GM20000 (cell line): ENCODE measurements around the gene OXNAD1.

Experiments used
- DNase-seq: peaks from one replicate; pipeline ENCODE4 v3.0.0; 2012; ENCODE audit warnings: low spot score
- CTCF ChIP-seq: IDR thresholded peaks from 2 replicates; pipeline ENCODE4 v1.5.1; 2012; ENCODE audit warnings: mild to moderate bottlenecking, control low read depth; ENCODE audit errors: extremely low read depth, missing control alignments

OXNAD1 gene

DNA sequence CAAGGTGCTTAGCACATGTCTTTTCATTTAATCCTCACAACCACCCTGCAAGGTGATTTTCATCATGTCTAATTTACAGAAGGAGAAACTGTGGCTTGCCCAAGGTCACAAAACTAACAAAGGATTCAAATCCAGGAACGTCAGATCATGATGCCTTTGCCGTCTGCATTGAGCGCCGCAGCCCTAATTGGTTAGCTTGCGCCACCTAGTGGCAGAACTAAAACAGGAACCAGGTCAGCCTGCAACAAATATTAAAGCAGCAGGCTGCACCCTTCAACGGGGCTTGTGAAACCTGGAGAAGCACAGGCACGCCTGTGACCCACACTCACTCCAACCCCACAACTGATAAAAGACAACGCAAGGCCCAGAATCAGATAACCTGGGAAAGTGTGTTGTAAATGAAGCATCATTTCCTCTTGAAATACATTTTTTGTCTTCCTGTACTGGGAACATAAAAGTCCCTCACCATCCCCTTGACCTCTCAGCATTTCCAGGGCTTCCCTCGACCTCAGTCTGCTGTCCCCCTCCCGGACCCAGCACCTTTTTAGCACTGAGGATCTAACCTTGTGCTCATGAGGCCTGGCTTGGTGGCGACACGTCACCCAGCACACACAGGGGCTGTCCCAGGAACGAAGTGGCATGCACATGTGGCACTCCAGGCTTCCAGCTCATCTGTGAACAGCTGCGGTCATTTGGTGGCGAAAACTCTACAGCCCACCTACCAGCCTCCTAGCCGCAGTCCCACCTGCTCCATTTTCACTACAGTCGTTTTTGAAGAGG lies 17.5 kb upstream of the OXNAD1 start:
- TF ChIP-seq CTCF, result peak; percentile 90
- DNase-seq, result peak; percentile 71

DNA sequence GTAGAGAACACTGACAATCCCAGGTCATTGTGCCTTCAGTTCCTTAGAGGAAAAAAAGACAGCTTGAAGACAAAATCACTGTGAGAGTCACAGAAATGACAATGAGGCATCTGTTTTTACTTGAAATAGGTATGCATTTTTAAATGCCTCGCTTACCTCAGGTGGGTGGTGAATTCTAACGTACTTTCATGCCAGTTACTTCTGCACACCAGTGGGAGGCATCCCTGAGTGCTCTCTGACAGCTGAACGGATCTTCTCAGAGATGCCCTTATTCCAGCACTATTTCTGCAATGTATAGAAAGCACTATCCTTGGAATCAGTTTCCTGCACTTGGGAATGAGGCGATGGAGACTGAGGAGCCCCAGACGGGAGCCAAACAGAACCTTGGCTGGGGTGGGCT lies 16.5 kb upstream of the OXNAD1 start:
- TF ChIP-seq CTCF, result no peak
- no peak for DNase-seq

DNA sequence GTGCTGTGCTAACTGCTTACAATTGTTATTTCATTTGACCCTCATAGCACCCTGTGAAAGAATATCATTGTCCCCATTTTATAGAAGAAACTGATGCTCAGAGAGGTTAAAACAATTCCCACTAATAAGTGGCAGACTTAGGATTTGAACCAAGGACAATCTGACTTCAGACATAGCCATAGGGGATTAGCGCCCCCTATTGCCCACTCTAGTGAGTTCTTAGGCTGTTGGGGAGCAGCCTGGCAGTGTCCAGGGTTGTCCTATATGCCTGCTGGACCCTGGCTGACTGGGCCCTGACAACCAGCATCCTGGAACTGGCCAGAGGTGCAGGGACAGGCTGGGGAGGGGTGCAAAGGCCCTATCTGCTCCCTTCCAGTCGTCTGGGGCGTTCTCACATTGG lies 15.7 kb upstream of the OXNAD1 start:
- no peak for DNase-seq
- TF ChIP-seq CTCF, result peak; percentile 49

DNA sequence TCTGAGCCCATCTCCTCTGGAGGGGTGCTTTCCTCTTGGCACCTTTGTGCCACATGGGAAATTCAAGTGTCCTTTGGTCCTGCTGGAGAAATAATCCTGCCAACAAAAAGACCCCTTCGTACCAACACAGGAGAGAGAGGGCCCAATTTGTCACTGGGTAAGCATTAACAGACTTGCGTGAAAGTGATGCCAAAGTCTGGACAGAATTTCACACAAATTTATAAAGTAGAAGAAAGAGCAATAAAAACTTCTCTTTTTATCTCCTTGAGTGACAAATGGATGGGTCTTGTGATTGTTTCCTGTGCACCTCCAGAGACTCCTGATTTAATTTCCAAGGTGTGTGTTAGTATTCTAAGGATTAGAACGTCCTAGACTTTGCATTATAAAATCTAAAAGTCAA lies 15.1 kb upstream of the OXNAD1 start:
- no peak for DNase-seq
- TF ChIP-seq CTCF, result no peak

DNA sequence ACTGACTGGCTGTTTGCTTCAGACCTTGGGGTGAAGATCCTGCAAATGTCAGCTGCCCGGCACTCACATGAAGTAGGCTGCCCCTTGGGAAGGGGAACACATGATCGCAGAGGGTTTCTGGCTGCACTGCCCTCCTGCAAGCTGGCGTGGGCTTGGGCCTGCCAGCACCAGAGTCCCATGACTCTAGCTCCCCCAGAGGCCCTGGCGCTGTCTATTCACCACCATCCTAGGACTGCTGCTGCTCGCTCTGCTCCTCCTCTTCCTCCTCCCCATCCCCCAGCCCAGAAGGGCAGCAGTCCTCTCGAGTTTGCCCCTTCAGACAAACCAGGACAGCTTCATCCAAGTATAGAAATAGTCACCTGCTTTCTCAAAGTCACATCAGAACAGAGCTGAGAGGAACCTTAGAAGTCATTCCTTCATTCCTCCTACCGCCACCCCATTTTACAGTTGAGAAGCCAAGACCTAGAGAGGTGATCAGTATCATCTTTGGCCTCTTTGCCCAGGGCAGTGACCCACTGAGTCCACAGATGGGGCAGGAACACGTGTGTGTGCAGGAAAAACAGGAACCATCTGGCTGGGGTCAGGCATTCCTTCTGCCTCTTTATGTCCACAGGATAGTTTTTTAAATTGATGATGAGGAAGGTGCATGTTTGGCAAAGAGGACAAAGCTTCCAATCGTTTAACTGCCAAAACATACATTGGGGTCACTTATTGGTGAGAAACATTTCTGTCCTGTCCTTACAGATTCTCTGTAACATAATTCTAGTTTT lies 13.5 kb upstream of the OXNAD1 start:
- TF ChIP-seq CTCF, result no peak
- DNase-seq, result no peak

- DNase-seq, result no peak
- TF ChIP-seq CTCF, result no peak
These were observed 12.6 kb upstream of the OXNAD1 start for GRCh38 chr3:16252243-16252978.

- no peak for TF ChIP-seq CTCF
- no peak for DNase-seq
These were observed 12.0 kb upstream of the OXNAD1 start for GRCh38 chr3:16252988-16253387.
